Activated CD4-positive, alpha-beta T cell treated with anti-CD3 and anti-CD28 coated beads, Interleukin-2, amount 50 U/mL, for 48 hours (primary cell): ENCODE results near the gene CTNNA1.
"Not testable (repeated sequence)": the region's sequence is repeated elsewhere in the genome, so short reads cannot be mapped to it uniquely, and the experiment has no call there.

Experiments
- DNase-seq, 2 experiments: peaks; one replicate each; pipeline ENCODE4 v3.0.0-alpha.2; 2020

Gene CTNNA1

GRCh38 chr5:138903130-138903775, 150.0 kb downstream of the CTNNA1 start:
- DNase-seq, result no peak

- no peak for DNase-seq
These were observed 152.3 kb downstream of the CTNNA1 start for GRCh38 chr5:138905541-138905940.

GRCh38 chr5:138909734-138910133, 156.5 kb downstream of the CTNNA1 start:
- no peak for DNase-seq

GRCh38 chr5:138910546-138911185, 157.4 kb downstream of the CTNNA1 start:
- DNase-seq, result no peak

GRCh38 chr5:138911441-138911840, 158.2 kb downstream of the CTNNA1 start:
- no peak for DNase-seq

- no peak for DNase-seq
These were observed 158.9 kb downstream of the CTNNA1 start for GRCh38 chr5:138912093-138912492.

- DNase-seq, result no peak
These were observed 160.5 kb downstream of the CTNNA1 start for GRCh38 chr5:138913773-138914172.

- no peak for DNase-seq
These were observed 161.1 kb downstream of the CTNNA1 start for GRCh38 chr5:138914338-138914737.

- no peak for DNase-seq
These were observed 165.5 kb downstream of the CTNNA1 start for GRCh38 chr5:138918686-138919085.

- DNase-seq, result no peak
These were observed 167.0 kb downstream of the CTNNA1 start for GRCh38 chr5:138920181-138920580.

GRCh38 chr5:138921362-138921761, 168.1 kb downstream of the CTNNA1 start:
- DNase-seq, result not testable (repeated sequence)

GRCh38 chr5:138922494-138922893, 169.3 kb downstream of the CTNNA1 start:
- no peak for DNase-seq

GRCh38 chr5:138925090-138925635, 171.9 kb downstream of the CTNNA1 start:
- no peak for DNase-seq

- DNase-seq, result no peak
These were observed 173.0 kb downstream of the CTNNA1 start for GRCh38 chr5:138926257-138926656.

- no peak for DNase-seq
These were observed 173.6 kb downstream of the CTNNA1 start for GRCh38 chr5:138926688-138927448.

- no peak for DNase-seq
These were observed 174.3 kb downstream of the CTNNA1 start for GRCh38 chr5:138927544-138927943.

GRCh38 chr5:138927979-138928378, 174.8 kb downstream of the CTNNA1 start:
- DNase-seq, result no peak

- DNase-seq, result no peak
These were observed 176.3 kb downstream of the CTNNA1 start for GRCh38 chr5:138929571-138929955.

GRCh38 chr5:138930371-138931097, 177.3 kb downstream of the CTNNA1 start:
- DNase-seq, result no peak

- DNase-seq, result no peak
These were observed 179.1 kb downstream of the CTNNA1 start for GRCh38 chr5:138932171-138932810.

GRCh38 chr5:138933522-138934290, 180.5 kb downstream of the CTNNA1 start:
- no peak for DNase-seq

GRCh38 chr5:138934971-138935370, 181.7 kb downstream of the CTNNA1 start:
- DNase-seq, result no peak
